ENCODE measurements around the gene SIGLECL1. TPM values are rescaled to one million over a fixed set of nuclear protein-coding genes. Genes with fewer than 3 reads are reported as not detected.

SIGLECL1 gene
- total and polyA plus RNA-seq, 9 of the 15 experiments (the other 6 are each of a cell fraction or from before 2014, with no cell fraction given): not detected

- TF ChIP-seq U2AF1 (optimal IDR thresholded peaks at IDR 0.05; ENCODE audit: low read depth, low read length) (no peak), DACH1 (IDR thresholded peaks at IDR 0.05; ENCODE audit: partially characterized antibody) (no peak), ZNF696 (CRISPR knock-in tag; conservative IDR thresholded peaks at IDR 0.05) (no peak), LEF1 (IDR thresholded peaks at IDR 0.05) (no peak), ZBTB17 (CRISPR knock-in tag; IDR thresholded peaks at IDR 0.05) (no peak), ZNF695 (CRISPR knock-in tag; IDR thresholded peaks at IDR 0.05) (no peak), TAF15 (IDR thresholded peaks at IDR 0.05; ENCODE audit: low read depth, low read length) (no peak), TAL1 (IDR thresholded peaks at IDR 0.05) (no peak), MTA2 (IDR thresholded peaks at IDR 0.05; ENCODE audit: low read depth) (no peak), E2F5 (CRISPR knock-in tag; IDR thresholded peaks at IDR 0.05) (no peak)
Measured at GRCh38 chr19:51292971-51293370, 42.1 kb downstream of the SIGLECL1 start (continued).

DNA sequence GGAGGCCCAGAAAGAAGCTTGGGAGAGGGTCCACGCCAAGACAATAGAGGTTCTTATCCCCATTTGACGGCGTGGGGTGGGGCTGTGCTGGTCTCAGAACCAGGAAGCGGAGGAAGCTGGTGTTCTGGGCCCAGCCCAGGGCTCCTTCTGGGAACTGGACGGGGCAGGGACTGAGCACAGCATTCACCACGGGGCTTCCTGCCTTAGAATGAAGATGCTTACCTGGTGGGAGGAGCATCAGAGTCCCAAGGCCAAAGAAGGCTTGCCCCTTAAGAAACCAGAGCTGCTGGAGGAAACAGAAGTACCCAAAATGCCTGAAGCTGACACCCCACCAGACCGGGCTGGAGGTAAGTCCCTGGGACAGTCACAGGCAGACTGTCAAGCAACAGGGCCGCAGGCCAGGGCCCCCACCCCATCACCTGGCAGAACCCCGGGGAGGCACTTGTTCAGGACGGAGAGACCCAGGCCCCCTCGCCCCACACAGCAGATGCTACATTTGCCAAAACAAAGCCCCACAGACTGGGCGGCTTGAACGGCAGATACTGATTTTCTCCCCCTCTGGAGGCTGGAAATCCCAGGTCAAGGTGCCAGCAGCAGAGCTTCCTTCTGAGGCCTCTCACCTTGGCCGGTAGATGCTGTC, 42.8 kb downstream of the SIGLECL1 start:
- Histone ChIP-seq H3K27me3 (ENCODE audit: control insufficient read depth in 2 of 2, insufficient read depth in 2 of 2, low read length in 2 of 2) (peaks cover 29 to 74% of the 10 kb centered on the region in 2 experiments; a peak in 4 of 5 replicates), H3K4me3 (no peak overlapping the region), H3K4me2 (ENCODE audit: insufficient read depth, low read length) (no peak overlapping the region), H3K27ac (ENCODE audit: extremely low read depth, low read depth, low read length) (no peak overlapping the region), H3K79me2 (ENCODE audit: control insufficient read depth, insufficient read depth, low read length) (no peaks in the 10 kb centered on the region), H3K9me1 (ENCODE audit: control insufficient read depth, insufficient read depth, low read length) (no peaks in the 10 kb centered on the region), H3K9ac (ENCODE audit: insufficient read depth in 1 of 2, low read depth in 2 of 2, low read length in 2 of 2) (no peak overlapping the region; a peak in 1 of 4 replicates), H3K36me3 (ENCODE audit: control insufficient read depth, insufficient read depth, low read length) (no peaks in the 10 kb centered on the region), H4K20me1 (replicated peaks; ENCODE audit: control insufficient read depth, insufficient read depth, low read length) (no peaks in the 10 kb centered on the region), H2AFZ (ENCODE audit: low read depth, low read length) (no peak overlapping the region), H3K9me3 (replicated peaks; ENCODE audit: control insufficient read depth, insufficient read depth, low read depth, low read length) (no peaks in the 10 kb centered on the region), H3K4me1 (replicated peaks in 1 of 2; ENCODE audit: control insufficient read depth in 2 of 2, insufficient read depth in 2 of 2, low read length in 2 of 2) (peaks cover 0 to 7% of the 10 kb centered on the region in 2 experiments; a peak in 2 of 5 replicates)
- CTCF ChIA-PET (ENCODE audit: low intra/inter-chr PET ratio): no interaction called here
- WGBS (ENCODE audit: insufficient coverage, low coverage, missing lambda C conversion rate): 26% methylated on average over 13 of the region's 14 CpGs
- no peak for FAIRE-seq
- DNase-seq (ENCODE audit: extremely low read depth in 1 of 4, low spot score in 3 of 4): no peak
- TF ChIP-seq SRSF9 (IDR thresholded peaks at IDR 0.05; ENCODE audit: borderline replicate concordance, low read depth, low read length): no peak
- TF ChIP-seq NFRKB (IDR thresholded peaks at IDR 0.05; ENCODE audit: low read depth): no peak
- TF ChIP-seq POLR2A (conservative IDR thresholded peaks at IDR 0.05): no peak
- no peak for TF ChIP-seq PURB (CRISPR knock-in tag; IDR thresholded peaks at IDR 0.05; ENCODE audit: low read depth)
- no peak for TF ChIP-seq HDAC6 (IDR thresholded peaks at IDR 0.05; ENCODE audit: low read depth, low read length)
- TF ChIP-seq CBX5 (IDR thresholded peaks at IDR 0.05; ENCODE audit: borderline replicate concordance, low read depth): no peak
- TF ChIP-seq, protein P1, sequence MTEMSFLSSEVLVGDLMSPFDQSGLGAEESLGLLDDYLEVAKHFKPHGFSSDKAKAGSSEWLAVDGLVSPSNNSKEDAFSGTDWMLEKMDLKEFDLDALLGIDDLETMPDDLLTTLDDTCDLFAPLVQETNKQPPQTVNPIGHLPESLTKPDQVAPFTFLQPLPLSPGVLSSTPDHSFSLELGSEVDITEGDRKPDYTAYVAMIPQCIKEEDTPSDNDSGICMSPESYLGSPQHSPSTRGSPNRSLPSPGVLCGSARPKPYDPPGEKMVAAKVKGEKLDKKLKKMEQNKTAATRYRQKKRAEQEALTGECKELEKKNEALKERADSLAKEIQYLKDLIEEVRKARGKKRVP (CRISPR knock-in tag; IDR thresholded peaks at IDR 0.05): no peak
- no peak for TF ChIP-seq U2AF2 (optimal IDR thresholded peaks at IDR 0.05; ENCODE audit: low read depth, low read length)
- intact Hi-C loops (cut with micrococcal nuclease): no loop called here
- in situ Hi-C loops (cut with MboI): no loop called here
- ATAC-seq: no peak
- no TSS peak for BruUV-seq (replicated peaks)
- POLR2A ChIA-PET: interaction anchor here (0.6 kb wide), 1 partner anchor 18 kb away, joined by 3 read pairs; no protein-coding TSS in a partner anchor
